GM12891 (cell line): ENCODE measurements around the gene SHISA6.

Source experiments
- DNase-seq: peaks from one replicate; pipeline ENCODE4 v3.0.0; 2011; ENCODE audit warnings: low spot score; ENCODE audit not compliant: insufficient read length
- FAIRE-seq: peaks from 2 replicates; lab custom pipeline; 2011; peaks lifted over from hg19 to GRCh38; lab: Jason Lieb, UNC
- PAX5 ChIP-seq: IDR thresholded peaks from 2 replicates; pipeline ENCODE4 v1.6.1; 2011; ENCODE audit warnings: low read length, moderate library complexity, mild to moderate bottlenecking; ENCODE audit not compliant: insufficient read depth, severe bottlenecking
- POLR2A ChIP-seq: IDR thresholded peaks from 2 replicates; pipeline ENCODE4 v1.6.1; 2011; ENCODE audit warnings: low read depth, low read length, control low read depth
- POLR2AphosphoS5 ChIP-seq: IDR thresholded peaks from 2 replicates; pipeline ENCODE4 v1.6.1; 2011; ENCODE audit warnings: low read depth, low read length, control low read depth
- POU2F2 ChIP-seq: IDR thresholded peaks from 2 replicates; pipeline ENCODE4 v1.6.1; 2011; ENCODE audit warnings: low read depth, mild to moderate bottlenecking, control low read depth, low read length, moderate library complexity
- SPI1 ChIP-seq: IDR thresholded peaks from 2 replicates; pipeline ENCODE4 v1.6.1; 2011; ENCODE audit warnings: low read depth, low read length, control low read depth
- TAF1 ChIP-seq: IDR thresholded peaks from 2 replicates; pipeline ENCODE4 v1.6.1; 2011; ENCODE audit warnings: low read depth, low read length, control low read depth

Gene SHISA6

GRCh38 chr17:11553135-11553534 is 312.1 kb downstream of the SHISA6 start:
- TF ChIP-seq TAF1 (no peak), POLR2AphosphoS5 (no peak), SPI1 (no peak), POLR2A (no peak), POU2F2 (no peak), PAX5 (no peak)
- FAIRE-seq, result no peak

GRCh38 chr17:11554042-11554441 is 313.0 kb downstream of the SHISA6 start:
- no peak for FAIRE-seq

More at GRCh38 chr17:11553135-11553534, 312.1 kb downstream of the SHISA6 start:
- no peak for DNase-seq

GRCh38 chr17:11554542-11554941 is 313.5 kb downstream of the SHISA6 start:
- DNase-seq (no peak), FAIRE-seq (no peak)
- TF ChIP-seq POLR2A (no peak), POU2F2 (no peak), PAX5 (no peak), TAF1 (no peak), POLR2AphosphoS5 (no peak), SPI1 (no peak)

More at GRCh38 chr17:11554042-11554441, 313.0 kb downstream of the SHISA6 start:
- no peak for TF ChIP-seq POLR2A
- TF ChIP-seq POLR2AphosphoS5, result no peak
- no peak for TF ChIP-seq POU2F2
- no peak for TF ChIP-seq SPI1
- TF ChIP-seq TAF1, result no peak
- no peak for TF ChIP-seq PAX5
- DNase-seq, result no peak

GRCh38 chr17:11555530-11555929 is 314.5 kb downstream of the SHISA6 start:
- DNase-seq (no peak), FAIRE-seq (no peak)
- no peak for TF ChIP-seq PAX5
- no peak for TF ChIP-seq SPI1
- no peak for TF ChIP-seq POU2F2
- no peak for TF ChIP-seq TAF1

GRCh38 chr17:11557727-11558452 is 316.9 kb downstream of the SHISA6 start:
- DNase-seq (no peak), FAIRE-seq (no peak)
- TF ChIP-seq POU2F2 (no peak), TAF1 (no peak), POLR2A (no peak), POLR2AphosphoS5 (no peak), SPI1 (no peak), PAX5 (no peak)

GRCh38 chr17:11558681-11559234 is 317.7 kb downstream of the SHISA6 start:
- no peak for FAIRE-seq
- DNase-seq, result no peak
- no peak for TF ChIP-seq PAX5
- TF ChIP-seq TAF1, result no peak
- no peak for TF ChIP-seq POU2F2
- no peak for TF ChIP-seq POLR2AphosphoS5
- TF ChIP-seq POLR2A, result no peak
- TF ChIP-seq SPI1, result no peak

- no peak for FAIRE-seq
- no peak for DNase-seq
- no peak for TF ChIP-seq POLR2AphosphoS5
- no peak for TF ChIP-seq POLR2A
- no peak for TF ChIP-seq POU2F2
- no peak for TF ChIP-seq TAF1
- TF ChIP-seq SPI1, result no peak
- no peak for TF ChIP-seq PAX5
Observed at GRCh38 chr17:11559601-11560000, 318.6 kb downstream of the SHISA6 start.

- FAIRE-seq (no peak), DNase-seq (no peak)
- TF ChIP-seq PAX5 (no peak), POU2F2 (no peak), SPI1 (no peak), POLR2AphosphoS5 (no peak), POLR2A (no peak), TAF1 (no peak)
Observed at GRCh38 chr17:11561281-11561680, 320.3 kb downstream of the SHISA6 start.

- TF ChIP-seq POLR2AphosphoS5, result no peak
- TF ChIP-seq SPI1, result no peak
- no peak for TF ChIP-seq TAF1
- TF ChIP-seq POU2F2, result no peak
- TF ChIP-seq PAX5, result no peak
- no peak for TF ChIP-seq POLR2A
- FAIRE-seq (no peak), DNase-seq (no peak)
Observed at GRCh38 chr17:11561702-11562101, 320.7 kb downstream of the SHISA6 start.
